Activated naive CD4-positive, alpha-beta T cell treated with Interleukin-2 at 50 U/mL for 16 hours (primary cell): ENCODE results near the gene CCDC90B.

ENCODE experiments used
- DNase-seq: peaks from one replicate; pipeline ENCODE4 v3.0.0-alpha.2; 2020

CCDC90B gene

GRCh38 chr11:83222499-83222898 lies 63.7 kb downstream of the CCDC90B start:
- DNase-seq = no peak

- no peak for DNase-seq
These were observed 64.5 kb downstream of the CCDC90B start for GRCh38 chr11:83221694-83222093.

- DNase-seq = no peak
These were observed 65.9 kb downstream of the CCDC90B start for GRCh38 chr11:83220260-83220659.

- no peak for DNase-seq
These were observed 67.1 kb downstream of the CCDC90B start for GRCh38 chr11:83219095-83219494.
